Hepatocyte (in vitro differentiated cells): Measurements from ENCODE around the gene HECTD2. TPM values are rescaled to one million over a fixed set of nuclear protein-coding genes. Genes with fewer than 3 reads are reported as not detected.

ENCODE experiments used
- DNase-seq: peaks from one replicate; pipeline ENCODE4 v3.0.0-alpha.2; 2016; ENCODE audit warnings: low spot score
- H2AFZ ChIP-seq: fragments of 200-600 bp; sonication (generic); 2 replicates; pipeline ENCODE4 v1.6.0; 2016; ENCODE audit warnings: antibody characterized with exemption, mild to moderate bottlenecking
- H3K27ac ChIP-seq: fragments of 200-600 bp; sonication (generic); 2 replicates; pipeline ENCODE4 v1.5.1; 2016; ENCODE audit warnings: mild to moderate bottlenecking
- H3K27me3 ChIP-seq: fragments of 200-600 bp; sonication (generic); 2 replicates; pipeline ENCODE4 v1.6.1; 2016
- H3K36me3 ChIP-seq: fragments of 200-600 bp; sonication (generic); replicated peaks from 2 replicates; pipeline ENCODE4 v1.5.1; 2016; ENCODE audit warnings: low read depth; ENCODE audit not compliant: insufficient read depth
- H3K4me1 ChIP-seq: fragments of 200-600 bp; sonication (generic); 2 replicates; pipeline ENCODE4 v1.5.1; 2016; ENCODE audit warnings: mild to moderate bottlenecking, moderate library complexity; ENCODE audit not compliant: insufficient read depth
- H3K4me2 ChIP-seq: fragments of 200-600 bp; sonication (generic); 2 replicates; pipeline ENCODE4 v1.6.0; 2016
- H3K4me3 ChIP-seq: fragments of 200-600 bp; sonication (generic); 2 replicates; pipeline ENCODE4 v1.5.1; 2016; ENCODE audit warnings: mild to moderate bottlenecking
- H3K79me2 ChIP-seq: fragments of 200-600 bp; sonication (generic); 2 replicates; pipeline ENCODE4 v1.6.0; 2017; ENCODE audit warnings: mild to moderate bottlenecking
- H3K9me2 ChIP-seq: fragments of 200-600 bp; sonication (generic); replicated peaks from 2 replicates; pipeline ENCODE4 v1.6.0; 2017; ENCODE audit warnings: mild to moderate bottlenecking; ENCODE audit not compliant: insufficient read depth
- H3K9me3 ChIP-seq: fragments of 200-600 bp; sonication (generic); 2 replicates; pipeline ENCODE4 v1.5.1; 2016; ENCODE audit warnings: low read depth, mild to moderate bottlenecking
- H4K20me1 ChIP-seq: fragments of 200-600 bp; sonication (generic); 2 replicates; pipeline ENCODE4 v1.6.0; 2016; ENCODE audit warnings: mild to moderate bottlenecking; ENCODE audit not compliant: insufficient read depth, poor library complexity, severe bottlenecking
- CTCF ChIP-seq: fragments of 200-600 bp; sonication (generic); IDR thresholded peaks from 2 replicates; pipeline ENCODE4 v1.5.1; 2016; ENCODE audit warnings: antibody characterized with exemption, mild to moderate bottlenecking; ENCODE audit not compliant: poor library complexity
- EZH2 ChIP-seq: fragments of 200-600 bp; sonication (generic); IDR thresholded peaks from 2 replicates; pipeline ENCODE4 v1.6.1; 2016; ENCODE audit warnings: antibody characterized with exemption, mild to moderate bottlenecking, borderline replicate concordance
- EZH2phosphoT487 ChIP-seq: fragments of 200-600 bp; sonication (generic); IDR thresholded peaks from one replicate; pipeline ENCODE4 v1.6.1; 2018; ENCODE audit warnings: antibody characterized with exemption, mild to moderate bottlenecking, low read depth, moderate library complexity; ENCODE audit not compliant: unreplicated experiment, severe bottlenecking
- WGBS: methylation state at CpG from one replicate; pipeline ENCODE4 v1.1.6; 2016; ENCODE audit warnings: low lambda C conversion rate; ENCODE audit errors: missing lambda C conversion rate; 5-methylcytosine and 5-hydroxymethylcytosine counted together
- polyA plus RNA-seq: library from polyadenylated mRNA; unstranded; fragments of >200 nt; fragmentation: Nextera tagmentation; extraction: Ambion mirVana; gene quantifications from 2 replicates; pipeline ENCODE4 v1.2.1, GENCODE V29; 2016
- total RNA-seq: library from RNA; depleted of rRNA; stranded (reverse); fragments of >200 nt; gene quantifications from 2 replicates; pipeline ENCODE4 v1.2.3, GENCODE V29; 2014

The HECTD2 gene
- total and polyA plus RNA-seq, 2 experiments from 2014 or later: 9.0 to 25.0 TPM

GRCh38 chr10:91406322-91406721, 3.8 kb upstream of the HECTD2 start:
- no peak overlapping the region for H3K27ac ChIP-seq
- 85% methylated on average over 3 of the region's 3 CpGs for WGBS
- H3K27me3 ChIP-seq: no peaks in the 10 kb centered on the region
- H4K20me1 ChIP-seq: no peaks in the 10 kb centered on the region
- no peak for TF ChIP-seq EZH2phosphoT487
- TF ChIP-seq EZH2: no peak
- no peaks in the 10 kb centered on the region for H3K4me1 ChIP-seq
- no peak overlapping the region for H3K4me2 ChIP-seq
- H3K9me2 ChIP-seq: no peaks in the 10 kb centered on the region
- no peaks in the 10 kb centered on the region for H3K36me3 ChIP-seq
- no peak for DNase-seq
- H3K9me3 ChIP-seq: no peaks in the 10 kb centered on the region
- no peak overlapping the region for H2AFZ ChIP-seq
- H3K4me3 ChIP-seq: no peak overlapping the region
- H3K79me2 ChIP-seq: peaks cover 8% of the 10 kb centered on the region

- Histone ChIP-seq H2AFZ (peak overlapping the region; percentile 92), H3K36me3 (no peaks in the 10 kb centered on the region), H3K27ac (peak overlapping the region; percentile 100), H4K20me1 (no peaks in the 10 kb centered on the region), H3K4me1 (no peaks in the 10 kb centered on the region), H3K9me2 (no peaks in the 10 kb centered on the region), H3K9me3 (no peaks in the 10 kb centered on the region), H3K79me2 (peaks cover 38% of the 10 kb centered on the region), H3K4me2 (peak overlapping the region; percentile 79), H3K27me3 (no peaks in the 10 kb centered on the region), H3K4me3 (peak overlapping the region; percentile 85)
- TF ChIP-seq EZH2 (no peak), CTCF (peak; percentile 19), EZH2phosphoT487 (no peak)
- DNase-seq: peak; percentile 83
- 3% methylated on average over 30 of the region's 31 CpGs for WGBS
Measured at GRCh38 chr10:91409069-91409868, 875 bp upstream of the HECTD2 start.

GRCh38 chr10:91410638-91411371, 661 bp downstream of the HECTD2 start:
- peaks cover 53% of the 10 kb centered on the region for H3K79me2 ChIP-seq
- TF ChIP-seq EZH2phosphoT487: no peak
- no peak for TF ChIP-seq CTCF
- TF ChIP-seq EZH2: no peak
- no peaks in the 10 kb centered on the region for H3K27me3 ChIP-seq
- H3K36me3 ChIP-seq: no peaks in the 10 kb centered on the region
- DNase-seq: peak; percentile 38
- H3K9me3 ChIP-seq: no peaks in the 10 kb centered on the region
- peaks cover 5% of the 10 kb centered on the region for H3K4me1 ChIP-seq
- no peaks in the 10 kb centered on the region for H3K9me2 ChIP-seq
- WGBS: 5% methylated on average over 26 of the region's 26 CpGs
- H3K27ac ChIP-seq: peak overlapping the region; percentile 100
- H2AFZ ChIP-seq: peak overlapping the region; percentile 87
- peak overlapping the region; percentile 90 for H3K4me3 ChIP-seq
- H3K4me2 ChIP-seq: peak overlapping the region; percentile 82
- no peaks in the 10 kb centered on the region for H4K20me1 ChIP-seq

- H3K27me3 ChIP-seq: no peaks in the 10 kb centered on the region
- H3K4me3 ChIP-seq: peak overlapping the region; percentile 90
- no peaks in the 10 kb centered on the region for H3K9me2 ChIP-seq
- no peak for DNase-seq
- H4K20me1 ChIP-seq: no peaks in the 10 kb centered on the region
- H3K79me2 ChIP-seq: peaks cover 60% of the 10 kb centered on the region
- no peaks in the 10 kb centered on the region for H3K9me3 ChIP-seq
- H3K4me1 ChIP-seq: peaks cover 13% of the 10 kb centered on the region
- H2AFZ ChIP-seq: no peak overlapping the region
- no peak overlapping the region for H3K27ac ChIP-seq
- no peaks in the 10 kb centered on the region for H3K36me3 ChIP-seq
- TF ChIP-seq CTCF: no peak
- 61% methylated on average over 5 of the region's 5 CpGs for WGBS
- peak overlapping the region; percentile 82 for H3K4me2 ChIP-seq
Measured at GRCh38 chr10:91411621-91412020, 1.5 kb downstream of the HECTD2 start.
